GM10266 (cell line): Measurements from ENCODE around the gene OGFOD1.

Experiments
- DNase-seq: peaks from one replicate; pipeline ENCODE4 v3.0.0; 2012; ENCODE audit errors: extremely low spot score
- CTCF ChIP-seq: IDR thresholded peaks from 2 replicates; pipeline ENCODE4 v1.5.1; 2012; ENCODE audit warnings: mild to moderate bottlenecking, low read depth; ENCODE audit not compliant: control insufficient read depth, insufficient read depth; ENCODE audit errors: missing control alignments

The OGFOD1 gene

GRCh38 chr16:56413381-56413780, 38.0 kb upstream of the OGFOD1 start:
- no peak for DNase-seq
- no peak for TF ChIP-seq CTCF

- DNase-seq, result no peak
- TF ChIP-seq CTCF, result no peak
These were observed 37.0 kb upstream of the OGFOD1 start for GRCh38 chr16:56414366-56414765.

GRCh38 chr16:56415875-56416274, 35.5 kb upstream of the OGFOD1 start:
- DNase-seq, result no peak
- TF ChIP-seq CTCF, result no peak

GRCh38 chr16:56417138-56417537, 34.2 kb upstream of the OGFOD1 start:
- no peak for TF ChIP-seq CTCF
- no peak for DNase-seq

- DNase-seq, result no peak
These were observed 31.4 kb upstream of the OGFOD1 start for GRCh38 chr16:56419740-56420548.

GRCh38 chr16:56420613-56421012, 30.7 kb upstream of the OGFOD1 start:
- DNase-seq, result no peak
- no peak for TF ChIP-seq CTCF

More at GRCh38 chr16:56419740-56420548, 31.4 kb upstream of the OGFOD1 start:
- peak; percentile 6 for TF ChIP-seq CTCF

- TF ChIP-seq CTCF, result no peak
- no peak for DNase-seq
These were observed 30.0 kb upstream of the OGFOD1 start for GRCh38 chr16:56421313-56421712.
